HUES48 (cell line): ENCODE measurements around the gene DSE.

Experiments used
- H3K27ac ChIP-seq: one replicate; pipeline ENCODE4 v1.7.0; 2013; ENCODE audit warnings: low read depth, low read length, inconsistent platforms
- H3K27me3 ChIP-seq: 2 replicates; pipeline ENCODE4 v1.6.1; 2013; ENCODE audit warnings: mild to moderate bottlenecking, low read length; ENCODE audit not compliant: control insufficient read depth, insufficient read depth
- H3K36me3 ChIP-seq: 2 replicates; pipeline ENCODE4 v1.6.1; 2013; ENCODE audit warnings: low read length; ENCODE audit not compliant: control insufficient read depth, insufficient read depth
- H3K4me1 ChIP-seq: 2 replicates; pipeline ENCODE4 v1.6.1; 2013; ENCODE audit warnings: mild to moderate bottlenecking, low read length; ENCODE audit not compliant: control insufficient read depth, insufficient read depth
- H3K4me3 ChIP-seq: 2 replicates; pipeline ENCODE4 v1.5.1; 2013; ENCODE audit warnings: mild to moderate bottlenecking, low read depth, low read length
- H3K9ac ChIP-seq: 2 replicates; pipeline ENCODE4 v1.6.1; 2013; ENCODE audit warnings: mild to moderate bottlenecking, low read depth, low read length, moderate library complexity
- H3K9me3 ChIP-seq: 2 replicates; pipeline ENCODE4 v1.6.1; 2013; ENCODE audit warnings: low read length; ENCODE audit not compliant: control insufficient read depth, insufficient read depth

The DSE gene

GRCh38 chr6:116387374-116387773, 16.6 kb downstream of the DSE start:
- no peaks in the 10 kb centered on the region for H3K27me3 ChIP-seq
- no peak overlapping the region for H3K9ac ChIP-seq
- no peaks in the 10 kb centered on the region for H3K36me3 ChIP-seq
- no peaks in the 10 kb centered on the region for H3K9me3 ChIP-seq
- peaks cover 23% of the 10 kb centered on the region for H3K4me1 ChIP-seq
- no peak overlapping the region for H3K4me3 ChIP-seq
- H3K27ac ChIP-seq = no peak overlapping the region

GRCh38 chr6:116388924-116389323, 18.2 kb downstream of the DSE start:
- Histone ChIP-seq H3K36me3 (no peaks in the 10 kb centered on the region), H3K27me3 (no peaks in the 10 kb centered on the region), H3K9ac (no peak overlapping the region), H3K9me3 (no peaks in the 10 kb centered on the region), H3K4me3 (no peak overlapping the region), H3K4me1 (peaks cover 23% of the 10 kb centered on the region), H3K27ac (no peak overlapping the region)

- H3K4me3 ChIP-seq = no peak overlapping the region
- H3K4me1 ChIP-seq = peaks cover 23% of the 10 kb centered on the region
- H3K36me3 ChIP-seq = no peaks in the 10 kb centered on the region
- H3K9me3 ChIP-seq = no peaks in the 10 kb centered on the region
- no peak overlapping the region for H3K9ac ChIP-seq
- no peaks in the 10 kb centered on the region for H3K27me3 ChIP-seq
- H3K27ac ChIP-seq = no peak overlapping the region
Observed at GRCh38 chr6:116389357-116389756, 18.6 kb downstream of the DSE start.

DNA sequence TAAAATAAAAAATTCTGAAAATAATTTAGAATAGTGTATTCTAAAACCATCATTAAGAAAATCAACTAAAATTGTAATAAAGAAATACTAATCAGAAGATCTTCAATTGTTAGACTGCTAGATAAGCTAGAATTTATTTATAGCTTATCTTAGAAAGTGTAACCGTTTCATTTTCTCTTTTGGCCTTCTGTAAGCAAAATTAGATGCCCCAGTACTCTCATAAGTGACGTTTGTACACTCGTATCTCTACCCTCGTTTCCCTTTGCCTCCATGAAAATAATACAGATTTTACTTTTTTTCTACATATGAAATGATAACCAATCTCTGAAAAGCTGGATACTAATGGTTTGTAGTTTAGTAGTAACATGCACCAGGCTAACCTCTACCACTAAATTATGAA, 19.8 kb downstream of the DSE start:
- no peak overlapping the region for H3K9ac ChIP-seq
- no peak overlapping the region for H3K4me3 ChIP-seq
- no peak overlapping the region for H3K27ac ChIP-seq
- no peaks in the 10 kb centered on the region for H3K36me3 ChIP-seq
- H3K27me3 ChIP-seq = no peaks in the 10 kb centered on the region
- peaks cover 15% of the 10 kb centered on the region for H3K4me1 ChIP-seq
- H3K9me3 ChIP-seq = no peaks in the 10 kb centered on the region

DNA sequence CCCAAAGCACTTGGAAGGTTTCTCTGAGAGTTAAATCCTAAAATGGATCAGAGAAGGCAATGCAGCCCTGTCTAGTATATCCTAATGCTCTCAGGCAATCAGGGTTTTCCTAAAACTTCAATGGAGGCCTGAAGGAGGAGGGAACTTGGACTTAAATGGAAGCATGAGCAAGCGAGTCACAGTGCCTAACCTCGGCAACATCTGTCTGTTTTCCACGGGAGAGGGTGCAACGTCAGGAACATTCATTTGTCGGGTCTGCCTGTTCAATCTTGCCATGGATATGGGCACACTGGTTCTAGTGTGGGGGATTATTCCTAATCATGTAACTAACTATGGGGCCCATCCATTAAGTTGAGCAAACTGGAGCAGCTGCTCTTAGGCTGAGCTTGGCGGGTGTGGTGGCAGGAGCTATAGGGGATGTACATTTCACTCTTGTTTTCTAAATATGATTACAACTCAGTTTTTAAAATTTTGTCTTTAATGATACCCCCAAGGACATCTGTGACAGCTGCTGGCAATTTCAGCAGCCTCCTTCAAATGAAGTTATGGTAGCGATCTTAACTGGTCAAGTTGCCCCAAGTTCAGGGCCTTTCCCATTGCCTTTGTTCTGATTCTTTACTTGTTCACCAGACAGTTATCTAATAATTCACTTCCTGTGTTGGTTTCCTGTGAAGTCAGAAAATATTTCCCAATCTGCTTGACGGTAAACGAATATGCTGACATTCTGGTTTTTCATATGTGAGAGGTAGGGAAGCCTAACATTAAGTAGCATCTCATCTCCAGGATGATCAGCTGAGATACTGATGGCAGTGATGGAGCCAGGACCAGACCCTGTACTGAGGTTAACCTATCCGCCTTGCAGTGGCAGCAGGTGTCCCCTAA, 21.6 kb downstream of the DSE start:
- no peak overlapping the region for H3K27ac ChIP-seq
- H3K9ac ChIP-seq = no peak overlapping the region
- H3K4me3 ChIP-seq = no peak overlapping the region
- no peaks in the 10 kb centered on the region for H3K27me3 ChIP-seq
- no peaks in the 10 kb centered on the region for H3K9me3 ChIP-seq
- peaks cover under 1% of the 10 kb centered on the region; the same call in 1 of the 2 replicates for H3K4me1 ChIP-seq
- no peaks in the 10 kb centered on the region for H3K36me3 ChIP-seq

DNA sequence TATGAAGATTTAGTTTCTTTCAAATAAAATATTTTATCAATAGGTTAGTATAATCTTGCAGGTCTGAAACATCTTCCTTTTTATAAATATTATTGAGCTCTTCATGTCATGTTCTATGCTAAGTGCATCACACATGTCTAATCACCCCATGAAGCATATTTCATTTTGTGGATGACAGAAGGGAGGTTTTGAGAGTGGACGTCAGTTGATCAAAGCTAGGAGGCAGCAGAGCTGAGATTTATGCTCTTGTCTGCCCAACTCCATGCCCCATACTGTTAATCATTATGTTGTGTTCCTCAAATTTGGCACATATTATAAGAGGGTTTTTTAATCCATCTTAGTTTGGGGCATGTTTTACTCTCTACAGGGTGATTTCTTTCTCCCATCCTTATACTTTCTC, 22.7 kb downstream of the DSE start:
- Histone ChIP-seq H3K9ac (no peak overlapping the region), H3K9me3 (no peaks in the 10 kb centered on the region), H3K27me3 (no peaks in the 10 kb centered on the region), H3K4me1 (peaks cover 11% of the 10 kb centered on the region), H3K4me3 (no peak overlapping the region), H3K36me3 (no peaks in the 10 kb centered on the region), H3K27ac (no peak overlapping the region)

- no peak overlapping the region for H3K27ac ChIP-seq
Observed at GRCh38 chr6:116395647-116396046, 24.9 kb downstream of the DSE start.

DNA sequence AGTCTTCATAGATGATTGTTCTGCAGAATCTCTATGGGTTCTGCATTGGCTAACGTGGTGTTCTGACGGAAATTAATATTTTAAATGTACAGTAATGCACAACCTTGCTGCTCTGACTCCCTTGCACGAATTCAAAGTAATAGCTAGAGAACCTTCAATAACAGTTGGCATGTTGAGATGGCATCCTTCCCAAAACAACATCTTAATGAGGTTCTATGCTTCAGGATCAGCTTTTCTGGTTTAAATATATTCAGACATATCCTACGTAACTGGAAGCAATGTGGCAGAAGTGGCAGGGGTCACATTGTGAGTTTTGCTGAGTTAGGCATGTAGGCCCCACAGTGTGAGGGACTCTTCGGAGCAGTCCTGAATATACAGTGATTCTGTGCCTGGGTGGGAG, 25.7 kb downstream of the DSE start:
- H3K9me3 ChIP-seq = no peaks in the 10 kb centered on the region
- H3K27me3 ChIP-seq = no peaks in the 10 kb centered on the region
- H3K36me3 ChIP-seq = peaks cover 13% of the 10 kb centered on the region
- H3K9ac ChIP-seq = no peak overlapping the region
- peaks cover 19% of the 10 kb centered on the region for H3K4me1 ChIP-seq
- no peak overlapping the region for H3K4me3 ChIP-seq
- H3K27ac ChIP-seq = no peak overlapping the region

More at GRCh38 chr6:116395647-116396046, 24.9 kb downstream of the DSE start:
- H3K27me3 ChIP-seq = no peaks in the 10 kb centered on the region
- H3K9ac ChIP-seq = no peak overlapping the region
- H3K4me1 ChIP-seq = peaks cover 19% of the 10 kb centered on the region
- H3K4me3 ChIP-seq = no peak overlapping the region
- H3K36me3 ChIP-seq = peaks cover 13% of the 10 kb centered on the region
- no peaks in the 10 kb centered on the region for H3K9me3 ChIP-seq

DNA sequence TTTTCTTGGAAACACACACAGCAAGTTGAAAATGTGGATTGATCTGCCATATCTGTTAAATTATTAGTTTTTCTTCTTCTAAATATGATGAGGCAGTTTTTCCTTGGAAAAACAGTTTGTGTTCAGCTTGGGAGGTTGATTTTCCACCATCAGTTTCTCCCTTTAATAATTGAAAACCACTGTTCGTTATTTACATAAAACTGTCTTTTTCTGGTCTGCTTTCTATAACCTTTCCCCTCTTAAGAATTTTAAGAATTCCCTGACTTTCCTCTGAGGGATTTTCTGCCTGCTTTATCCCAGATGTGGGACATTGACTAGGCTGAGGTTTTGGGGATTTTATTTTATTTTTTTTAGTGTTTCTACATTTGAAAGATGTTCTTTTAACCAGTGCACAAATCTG, 27.2 kb downstream of the DSE start:
- peaks cover 19% of the 10 kb centered on the region for H3K4me1 ChIP-seq
- H3K4me3 ChIP-seq = no peak overlapping the region
- no peak overlapping the region for H3K27ac ChIP-seq

DNA sequence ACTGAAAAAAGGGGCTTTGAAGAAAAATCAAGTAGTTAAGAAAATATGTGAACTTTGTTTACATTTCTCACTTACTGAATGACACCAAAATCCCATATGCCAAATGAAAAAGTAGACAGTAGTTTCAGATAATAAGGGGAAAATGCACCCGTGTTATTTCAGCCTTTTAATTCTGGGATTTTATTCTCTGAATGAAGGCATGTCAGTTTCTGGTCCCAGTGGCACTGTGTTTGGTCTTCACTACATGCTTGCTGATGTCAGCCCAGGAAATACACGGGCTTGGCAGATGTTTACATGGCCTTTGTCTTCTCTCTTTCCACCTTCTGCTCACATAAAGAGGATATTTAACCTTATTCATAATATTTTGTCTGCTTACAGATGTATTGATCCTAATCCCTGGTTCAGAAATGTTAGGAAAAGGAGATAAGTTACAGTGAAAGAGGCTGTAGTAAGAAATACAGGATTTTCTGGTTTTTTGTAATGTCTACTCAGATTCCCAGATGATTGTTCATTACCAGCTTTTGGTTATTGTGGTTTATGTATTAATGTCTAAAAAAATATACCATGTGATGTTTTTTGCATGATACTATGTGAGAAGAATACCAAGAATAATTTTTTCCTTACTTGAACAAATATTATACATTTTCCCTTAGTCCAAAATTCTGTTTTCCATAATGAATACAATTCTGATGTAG, 27.7 kb downstream of the DSE start:
- H3K27ac ChIP-seq = no peak overlapping the region
- H3K4me1 ChIP-seq = peaks cover 19% of the 10 kb centered on the region
- H3K36me3 ChIP-seq = peaks cover 13% of the 10 kb centered on the region
- no peak overlapping the region for H3K9ac ChIP-seq
- no peaks in the 10 kb centered on the region for H3K9me3 ChIP-seq
- H3K4me3 ChIP-seq = no peak overlapping the region
- H3K27me3 ChIP-seq = no peaks in the 10 kb centered on the region

More for the DNA sequence above, 27.2 kb downstream of the DSE start:
- Histone ChIP-seq H3K9me3 (no peaks in the 10 kb centered on the region), H3K9ac (no peak overlapping the region), H3K27me3 (no peaks in the 10 kb centered on the region), H3K36me3 (peaks cover 13% of the 10 kb centered on the region)

- H3K4me3 ChIP-seq = no peak overlapping the region
- H3K36me3 ChIP-seq = peaks cover 13% of the 10 kb centered on the region
- no peak overlapping the region for H3K9ac ChIP-seq
- no peak overlapping the region for H3K27ac ChIP-seq
- peaks cover 19% of the 10 kb centered on the region for H3K4me1 ChIP-seq
- H3K9me3 ChIP-seq = no peaks in the 10 kb centered on the region
- H3K27me3 ChIP-seq = no peaks in the 10 kb centered on the region
Observed at GRCh38 chr6:116399287-116399686, 28.5 kb downstream of the DSE start.
